SH-SY5Y (cell line): Measurements from ENCODE around the gene CHCHD5.

Experiments used
- GATA2 ChIP-seq: IDR thresholded peaks from 2 replicates; pipeline ENCODE4 v1.6.1; 2011; ENCODE audit warnings: mild to moderate bottlenecking, low read depth, low read length
- GATA3 ChIP-seq: IDR thresholded peaks from 2 replicates; pipeline ENCODE4 v1.6.1; 2011; ENCODE audit warnings: low read depth, mild to moderate bottlenecking, low read length, moderate library complexity

DNA sequence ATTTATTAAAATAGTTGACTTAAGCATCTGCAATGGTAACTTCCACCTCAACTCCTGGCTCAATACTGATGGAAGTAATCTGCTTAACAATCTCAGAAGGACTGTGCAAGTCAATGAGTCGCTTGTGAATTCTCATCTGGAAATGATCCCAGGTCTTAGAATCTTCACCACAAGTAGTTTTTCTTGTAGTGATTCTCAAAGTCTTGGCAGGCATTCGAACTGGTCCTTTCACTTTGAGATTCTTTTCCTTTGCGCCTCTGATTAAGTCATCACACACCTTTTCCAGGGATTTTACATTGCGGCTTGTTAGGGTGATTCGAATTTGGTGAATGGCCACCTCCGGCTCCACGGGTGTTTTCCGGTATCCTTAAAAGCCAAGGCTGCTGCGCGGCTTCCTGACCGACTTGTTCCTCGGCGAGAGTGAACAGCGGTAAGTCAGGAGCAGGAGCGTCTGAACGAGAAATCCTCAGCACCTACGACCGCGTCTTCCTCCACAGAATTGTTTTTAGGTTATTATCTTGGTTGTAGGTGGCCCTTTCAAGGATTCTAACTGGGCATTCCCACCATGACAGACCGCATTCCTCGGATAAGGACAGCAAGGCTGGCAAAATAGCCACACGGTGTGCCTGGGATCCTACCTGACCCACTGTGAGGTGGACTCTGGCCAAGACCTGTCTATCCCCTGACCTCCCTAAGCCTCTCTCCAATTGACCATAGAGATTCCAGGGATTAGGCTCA lies 37.5 kb downstream of the CHCHD5 start:
- TF ChIP-seq GATA2: no peak
- no peak for TF ChIP-seq GATA3
